HepG2 (cell line): ENCODE measurements around the gene TPRX1. TPM values are rescaled to one million over a fixed set of nuclear protein-coding genes. Genes with fewer than 3 reads are reported as not detected.
A peak's percentile ranks its signal among the peaks of the same experiment; 100 is the strongest.

Experiments used
- AGO1 ChIP-seq: fragments of 200-400 bp; formaldehyde crosslinking; IDR thresholded peaks from 2 replicates; pipeline ENCODE4 v1.6.1; 2017; ENCODE audit warnings: mild to moderate bottlenecking, low read depth, low read length, moderate library complexity; ENCODE audit not compliant: poor library complexity, severe bottlenecking
- FOXO1 ChIP-seq: sonication (generic); formaldehyde crosslinking; IDR thresholded peaks from 2 replicates; pipeline ENCODE4 v1.4.0; 2020; ENCODE audit warnings: missing genetic modification reagents
- GFI1 ChIP-seq: sonication (generic); formaldehyde crosslinking; IDR thresholded peaks from 2 replicates; pipeline ENCODE4 v1.5.0; 2020; ENCODE audit warnings: missing genetic modification reagents, mild to moderate bottlenecking, borderline replicate concordance
- GLI4 ChIP-seq: sonication (generic); formaldehyde crosslinking; IDR thresholded peaks from 2 replicates; pipeline ENCODE4 v1.5.1; 2020; ENCODE audit warnings: missing genetic modification reagents, mild to moderate bottlenecking, moderate library complexity, borderline replicate concordance
- GZF1 ChIP-seq: sonication (generic); formaldehyde crosslinking; IDR thresholded peaks from 2 replicates; pipeline ENCODE4 v1.5.1; 2020; ENCODE audit warnings: mild to moderate bottlenecking, missing genetic modification reagents
- SNAI1 ChIP-seq: sonication (generic); formaldehyde crosslinking; IDR thresholded peaks from 2 replicates; pipeline ENCODE4 v1.5.0; 2020; ENCODE audit warnings: mild to moderate bottlenecking, missing genetic modification reagents, borderline replicate concordance
- TCF12 ChIP-seq, 2 experiments: fragments of 450-650 bp in 1 of 2; sonication (generic) in 1 of 2; formaldehyde crosslinking in 1 of 2; IDR thresholded peaks; 2 replicates each; pipeline versions ENCODE4 v1.6.1 to v1.8.0; 2017 to 2022; ENCODE audit warnings: antibody characterized with exemption in 1 of 2, mild to moderate bottlenecking in 1 of 2, missing genetic modification reagents in 1 of 2, moderate library complexity in 1 of 2
- THAP11 ChIP-seq: IDR thresholded peaks from 2 replicates; pipeline ENCODE4 v1.6.1; 2016; ENCODE audit warnings: missing biosample characterization, missing genetic modification reagents
- ZFP62 ChIP-seq: sonication (generic); formaldehyde crosslinking; IDR thresholded peaks from 2 replicates; pipeline ENCODE4 v1.4.0; 2020; ENCODE audit warnings: missing genetic modification reagents
- ZNF567 ChIP-seq: sonication (generic); formaldehyde crosslinking; IDR thresholded peaks from 2 replicates; pipeline ENCODE4 v1.8.1; 2023; ENCODE audit warnings: mild to moderate bottlenecking, missing genetic modification reagents, borderline replicate concordance
- ZNF607 ChIP-seq: sonication (generic); formaldehyde crosslinking; IDR thresholded peaks from 2 replicates; pipeline ENCODE4 v1.5.1; 2020; ENCODE audit warnings: missing genetic modification reagents, mild to moderate bottlenecking, borderline replicate concordance
- ZSCAN31 ChIP-seq: sonication (generic); formaldehyde crosslinking; IDR thresholded peaks from 2 replicates; pipeline ENCODE4 v1.5.0; 2020; ENCODE audit warnings: low read depth, mild to moderate bottlenecking, missing genetic modification reagents
- polyA plus RNA-seq, 8 experiments: library from polyadenylated mRNA; depleted of rRNA in 3 of 8; stranded (reverse) in 7 of 8; unstranded in 1 of 8; fragments of >200 nt; fragmentation: Illumina TruSeq in 4 of 8; extraction: Trizol in 4 of 8; gene quantifications; 2 replicates each; pipeline versions ENCODE4 v1.2.1 to v1.2.3, GENCODE V29; 2011 to 2016; ENCODE audit warnings: low read depth in 4 of 8, missing spikeins in 1 of 8, mixed read lengths in 1 of 8; ENCODE audit not compliant: insufficient read depth in 1 of 8
- total RNA-seq, 5 experiments: library from RNA; depleted of rRNA; stranded (reverse); fragments of >200 nt; fragmentation: Illumina TruSeq; extraction: Trizol; gene quantifications; 2 replicates each; pipeline ENCODE4 v1.2.3, GENCODE V29; 2016; ENCODE audit warnings: low read depth in 1 of 5
- TF ChIP-seq, protein P1 (sequence below): sonication (generic); formaldehyde crosslinking; IDR thresholded peaks from 2 replicates; pipeline ENCODE4 v1.5.0; 2020; ENCODE audit warnings: mild to moderate bottlenecking, missing genetic modification reagents
- TF ChIP-seq, protein P2 (sequence below): IDR thresholded peaks from 2 replicates; pipeline ENCODE4 v1.6.1; 2012; ENCODE audit warnings: inconsistent platforms
- TF ChIP-seq, protein P3 (sequence below): IDR thresholded peaks from 2 replicates; pipeline ENCODE4 v1.6.1; 2016; ENCODE audit warnings: control low read depth
- TF ChIP-seq, protein P4 (sequence below): sonication (generic); formaldehyde crosslinking; IDR thresholded peaks from 2 replicates; pipeline ENCODE4 v1.8.0; 2023; ENCODE audit warnings: mild to moderate bottlenecking, missing genetic modification reagents
- TF ChIP-seq, protein P5 (sequence below): sonication (generic); formaldehyde crosslinking; IDR thresholded peaks from 2 replicates; pipeline ENCODE4 v1.8.0; 2022; ENCODE audit warnings: mild to moderate bottlenecking, missing genetic modification reagents
- TF ChIP-seq, protein P6 (sequence below): sonication (generic); formaldehyde crosslinking; IDR thresholded peaks from 2 replicates; pipeline ENCODE4 v1.5.0; 2020; ENCODE audit warnings: missing genetic modification reagents, mild to moderate bottlenecking, borderline replicate concordance

Gene TPRX1
- total and polyA plus RNA-seq, 2 of the 13 experiments (the other 11 are each of a cell fraction or from before 2014, with no cell fraction given) = not detected

- TF ChIP-seq AGO1 = no peak
- TF ChIP-seq TCF12 (IDR thresholded peaks at IDR 0.05) = no peak
- no peak for TF ChIP-seq TCF12 (CRISPR knock-in tag; IDR thresholded peaks at IDR 0.05)
- TF ChIP-seq ZNF607 (CRISPR knock-in tag) = no peak
- TF ChIP-seq GLI4 (CRISPR knock-in tag) = no peak
- TF ChIP-seq ZSCAN31 (CRISPR knock-in tag) = no peak
- TF ChIP-seq GZF1 (CRISPR knock-in tag) = no peak
- TF ChIP-seq THAP11 (CRISPR knock-in tag) = no peak
- TF ChIP-seq GFI1 (CRISPR knock-in tag) = no peak
- TF ChIP-seq, protein P1, sequence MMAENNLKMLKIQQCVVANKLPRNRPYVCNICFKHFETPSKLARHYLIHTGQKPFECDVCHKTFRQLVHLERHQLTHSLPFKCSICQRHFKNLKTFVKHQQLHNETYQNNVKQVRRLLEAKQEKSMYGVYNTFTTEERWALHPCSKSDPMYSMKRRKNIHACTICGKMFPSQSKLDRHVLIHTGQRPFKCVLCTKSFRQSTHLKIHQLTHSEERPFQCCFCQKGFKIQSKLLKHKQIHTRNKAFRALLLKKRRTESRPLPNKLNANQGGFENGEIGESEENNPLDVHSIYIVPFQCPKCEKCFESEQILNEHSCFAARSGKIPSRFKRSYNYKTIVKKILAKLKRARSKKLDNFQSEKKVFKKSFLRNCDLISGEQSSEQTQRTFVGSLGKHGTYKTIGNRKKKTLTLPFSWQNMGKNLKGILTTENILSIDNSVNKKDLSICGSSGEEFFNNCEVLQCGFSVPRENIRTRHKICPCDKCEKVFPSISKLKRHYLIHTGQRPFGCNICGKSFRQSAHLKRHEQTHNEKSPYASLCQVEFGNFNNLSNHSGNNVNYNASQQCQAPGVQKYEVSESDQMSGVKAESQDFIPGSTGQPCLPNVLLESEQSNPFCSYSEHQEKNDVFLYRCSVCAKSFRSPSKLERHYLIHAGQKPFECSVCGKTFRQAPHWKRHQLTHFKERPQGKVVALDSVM (CRISPR knock-in tag) = peak; percentile 80
- no peak for TF ChIP-seq FOXO1 (CRISPR knock-in tag)
- TF ChIP-seq ZFP62 = no peak
- TF ChIP-seq, protein P2, sequence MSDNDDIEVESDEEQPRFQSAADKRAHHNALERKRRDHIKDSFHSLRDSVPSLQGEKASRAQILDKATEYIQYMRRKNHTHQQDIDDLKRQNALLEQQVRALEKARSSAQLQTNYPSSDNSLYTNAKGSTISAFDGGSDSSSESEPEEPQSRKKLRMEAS = no peak
- TF ChIP-seq, protein P3, sequence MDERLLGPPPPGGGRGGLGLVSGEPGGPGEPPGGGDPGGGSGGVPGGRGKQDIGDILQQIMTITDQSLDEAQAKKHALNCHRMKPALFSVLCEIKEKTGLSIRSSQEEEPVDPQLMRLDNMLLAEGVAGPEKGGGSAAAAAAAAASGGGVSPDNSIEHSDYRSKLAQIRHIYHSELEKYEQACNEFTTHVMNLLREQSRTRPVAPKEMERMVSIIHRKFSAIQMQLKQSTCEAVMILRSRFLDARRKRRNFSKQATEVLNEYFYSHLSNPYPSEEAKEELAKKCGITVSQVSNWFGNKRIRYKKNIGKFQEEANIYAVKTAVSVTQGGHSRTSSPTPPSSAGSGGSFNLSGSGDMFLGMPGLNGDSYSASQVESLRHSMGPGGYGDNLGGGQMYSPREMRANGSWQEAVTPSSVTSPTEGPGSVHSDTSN (CRISPR knock-in tag) = peak; percentile 59
- TF ChIP-seq, protein P4, sequence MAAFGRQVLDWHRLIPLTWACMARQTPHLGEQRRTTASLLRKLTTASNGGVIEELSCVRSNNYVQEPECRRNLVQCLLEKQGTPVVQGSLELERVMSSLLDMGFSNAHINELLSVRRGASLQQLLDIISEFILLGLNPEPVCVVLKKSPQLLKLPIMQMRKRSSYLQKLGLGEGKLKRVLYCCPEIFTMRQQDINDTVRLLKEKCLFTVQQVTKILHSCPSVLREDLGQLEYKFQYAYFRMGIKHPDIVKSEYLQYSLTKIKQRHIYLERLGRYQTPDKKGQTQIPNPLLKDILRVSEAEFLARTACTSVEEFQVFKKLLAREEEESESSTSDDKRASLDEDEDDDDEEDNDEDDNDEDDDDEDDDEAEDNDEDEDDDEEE (CRISPR knock-in tag) = no peak
- no peak for TF ChIP-seq SNAI1 (CRISPR knock-in tag)
- no peak for TF ChIP-seq ZNF567
- TF ChIP-seq, protein P5, sequence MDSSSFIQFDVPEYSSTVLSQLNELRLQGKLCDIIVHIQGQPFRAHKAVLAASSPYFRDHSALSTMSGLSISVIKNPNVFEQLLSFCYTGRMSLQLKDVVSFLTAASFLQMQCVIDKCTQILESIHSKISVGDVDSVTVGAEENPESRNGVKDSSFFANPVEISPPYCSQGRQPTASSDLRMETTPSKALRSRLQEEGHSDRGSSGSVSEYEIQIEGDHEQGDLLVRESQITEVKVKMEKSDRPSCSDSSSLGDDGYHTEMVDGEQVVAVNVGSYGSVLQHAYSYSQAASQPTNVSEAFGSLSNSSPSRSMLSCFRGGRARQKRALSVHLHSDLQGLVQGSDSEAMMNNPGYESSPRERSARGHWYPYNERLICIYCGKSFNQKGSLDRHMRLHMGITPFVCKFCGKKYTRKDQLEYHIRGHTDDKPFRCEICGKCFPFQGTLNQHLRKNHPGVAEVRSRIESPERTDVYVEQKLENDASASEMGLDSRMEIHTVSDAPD (CRISPR knock-in tag) = no peak
- TF ChIP-seq, protein P6, sequence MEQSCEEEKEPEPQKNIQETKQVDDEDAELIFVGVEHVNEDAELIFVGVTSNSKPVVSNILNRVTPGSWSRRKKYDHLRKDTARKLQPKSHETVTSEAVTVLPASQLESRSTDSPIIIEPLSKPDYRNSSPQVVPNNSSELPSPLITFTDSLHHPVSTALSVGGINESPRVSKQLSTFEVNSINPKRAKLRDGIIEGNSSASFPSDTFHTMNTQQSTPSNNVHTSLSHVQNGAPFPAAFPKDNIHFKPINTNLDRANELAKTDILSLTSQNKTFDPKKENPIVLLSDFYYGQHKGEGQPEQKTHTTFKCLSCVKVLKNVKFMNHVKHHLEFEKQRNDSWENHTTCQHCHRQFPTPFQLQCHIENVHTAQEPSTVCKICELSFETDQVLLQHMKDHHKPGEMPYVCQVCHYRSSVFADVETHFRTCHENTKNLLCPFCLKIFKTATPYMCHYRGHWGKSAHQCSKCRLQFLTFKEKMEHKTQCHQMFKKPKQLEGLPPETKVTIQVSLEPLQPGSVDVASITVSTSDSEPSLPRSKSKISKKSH (CRISPR knock-in tag) = no peak
Measured at GRCh38 chr19:47757617-47758442, 46.5 kb downstream of the TPRX1 start (continued).
